Measurements from ENCODE around the gene QARS1. TPM values are rescaled to one million over a fixed set of nuclear protein-coding genes. Genes with fewer than 3 reads are reported as not detected.

Gene QARS1
- total and polyA plus RNA-seq, 10 of the 15 experiments (the other 5 are each of a cell fraction or from before 2014, with no cell fraction given): 168 to 476 (median 318) TPM

GRCh38 chr3:49122886-49123545, 18.5 kb upstream of the QARS1 start (continued):
- TF ChIP-seq, protein P1, sequence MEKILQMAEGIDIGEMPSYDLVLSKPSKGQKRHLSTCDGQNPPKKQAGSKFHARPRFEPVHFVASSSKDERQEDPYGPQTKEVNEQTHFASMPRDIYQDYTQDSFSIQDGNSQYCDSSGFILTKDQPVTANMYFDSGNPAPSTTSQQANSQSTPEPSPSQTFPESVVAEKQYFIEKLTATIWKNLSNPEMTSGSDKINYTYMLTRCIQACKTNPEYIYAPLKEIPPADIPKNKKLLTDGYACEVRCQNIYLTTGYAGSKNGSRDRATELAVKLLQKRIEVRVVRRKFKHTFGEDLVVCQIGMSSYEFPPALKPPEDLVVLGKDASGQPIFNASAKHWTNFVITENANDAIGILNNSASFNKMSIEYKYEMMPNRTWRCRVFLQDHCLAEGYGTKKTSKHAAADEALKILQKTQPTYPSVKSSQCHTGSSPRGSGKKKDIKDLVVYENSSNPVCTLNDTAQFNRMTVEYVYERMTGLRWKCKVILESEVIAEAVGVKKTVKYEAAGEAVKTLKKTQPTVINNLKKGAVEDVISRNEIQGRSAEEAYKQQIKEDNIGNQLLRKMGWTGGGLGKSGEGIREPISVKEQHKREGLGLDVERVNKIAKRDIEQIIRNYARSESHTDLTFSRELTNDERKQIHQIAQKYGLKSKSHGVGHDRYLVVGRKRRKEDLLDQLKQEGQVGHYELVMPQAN (conservative IDR thresholded peaks at IDR 0.05): no peak
- TF ChIP-seq NR2C1 (IDR thresholded peaks at IDR 0.05) (no peak), RBBP5 (conservative IDR thresholded peaks at IDR 0.05) (no peak), PBX3 (IDR thresholded peaks at IDR 0.05; ENCODE audit: insufficient replicate concordance, low read depth, low read length) (no peak), CREB1 (IDR thresholded peaks at IDR 0.05; ENCODE audit: low read depth) (no peak), ZBTB33 (IDR thresholded peaks at IDR 0.05) (no peak), POLR2AphosphoS2 (IDR thresholded peaks at IDR 0.05; ENCODE audit: low read depth, low read length) (no peak), FOXM1 (IDR thresholded peaks at IDR 0.05; ENCODE audit: low read depth, low read length) (no peak), RAD21 (IDR thresholded peaks at IDR 0.05; ENCODE audit: insufficient read depth, low read depth, low read length) (no peak)
- TF ChIP-seq, protein P2, sequence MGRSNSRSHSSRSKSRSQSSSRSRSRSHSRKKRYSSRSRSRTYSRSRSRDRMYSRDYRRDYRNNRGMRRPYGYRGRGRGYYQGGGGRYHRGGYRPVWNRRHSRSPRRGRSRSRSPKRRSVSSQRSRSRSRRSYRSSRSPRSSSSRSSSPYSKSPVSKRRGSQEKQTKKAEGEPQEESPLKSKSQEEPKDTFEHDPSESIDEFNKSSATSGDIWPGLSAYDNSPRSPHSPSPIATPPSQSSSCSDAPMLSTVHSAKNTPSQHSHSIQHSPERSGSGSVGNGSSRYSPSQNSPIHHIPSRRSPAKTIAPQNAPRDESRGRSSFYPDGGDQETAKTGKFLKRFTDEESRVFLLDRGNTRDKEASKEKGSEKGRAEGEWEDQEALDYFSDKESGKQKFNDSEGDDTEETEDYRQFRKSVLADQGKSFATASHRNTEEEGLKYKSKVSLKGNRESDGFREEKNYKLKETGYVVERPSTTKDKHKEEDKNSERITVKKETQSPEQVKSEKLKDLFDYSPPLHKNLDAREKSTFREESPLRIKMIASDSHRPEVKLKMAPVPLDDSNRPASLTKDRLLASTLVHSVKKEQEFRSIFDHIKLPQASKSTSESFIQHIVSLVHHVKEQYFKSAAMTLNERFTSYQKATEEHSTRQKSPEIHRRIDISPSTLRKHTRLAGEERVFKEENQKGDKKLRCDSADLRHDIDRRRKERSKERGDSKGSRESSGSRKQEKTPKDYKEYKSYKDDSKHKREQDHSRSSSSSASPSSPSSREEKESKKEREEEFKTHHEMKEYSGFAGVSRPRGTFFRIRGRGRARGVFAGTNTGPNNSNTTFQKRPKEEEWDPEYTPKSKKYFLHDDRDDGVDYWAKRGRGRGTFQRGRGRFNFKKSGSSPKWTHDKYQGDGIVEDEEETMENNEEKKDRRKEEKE (IDR thresholded peaks at IDR 0.05): no peak
- TF ChIP-seq, protein P3, sequence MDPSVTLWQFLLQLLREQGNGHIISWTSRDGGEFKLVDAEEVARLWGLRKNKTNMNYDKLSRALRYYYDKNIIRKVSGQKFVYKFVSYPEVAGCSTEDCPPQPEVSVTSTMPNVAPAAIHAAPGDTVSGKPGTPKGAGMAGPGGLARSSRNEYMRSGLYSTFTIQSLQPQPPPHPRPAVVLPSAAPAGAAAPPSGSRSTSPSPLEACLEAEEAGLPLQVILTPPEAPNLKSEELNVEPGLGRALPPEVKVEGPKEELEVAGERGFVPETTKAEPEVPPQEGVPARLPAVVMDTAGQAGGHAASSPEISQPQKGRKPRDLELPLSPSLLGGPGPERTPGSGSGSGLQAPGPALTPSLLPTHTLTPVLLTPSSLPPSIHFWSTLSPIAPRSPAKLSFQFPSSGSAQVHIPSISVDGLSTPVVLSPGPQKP (IDR thresholded peaks at IDR 0.05; ENCODE audit: low read depth, low read length): no peak
